HepG2 (cell line): ENCODE data around the gene SALL4. TPM values are rescaled to one million over a fixed set of nuclear protein-coding genes. Genes with fewer than 3 reads are reported as not detected.

Experiments used
- ATAC-seq: fragments of 200-7000 bp; cut with Tn5 transposase; 3 replicates; pipeline ENCODE4 v1.9.1; 2020; ENCODE audit warnings: mild to moderate bottlenecking, moderate library complexity
- BruUV-seq: library from RNA; stranded (reverse); fragments of 400-500 nt; replicated peaks from 2 replicates; lab custom pipeline; 2021; lab: Mats Ljungman, UMichigan
- CTCF ChIA-PET: fragments of 300-600 bp; formaldehyde crosslinking; extraction: SDS; loops from one replicate; lab custom pipeline; 2021; ENCODE audit warnings: low total read pairs, inconsistent platforms, low intra/inter-chr PET ratio; lab: Yijun Ruan, JAX
- POLR2A ChIA-PET: fragments of 350-600 bp; sonication (Branson Sonifier 250); formaldehyde crosslinking; loops from one replicate; lab custom pipeline; 2020; ENCODE audit warnings: antibody characterized with exemption, inconsistent platforms; lab: Yijun Ruan, JAX
- DNase-seq: peaks from one replicate; pipeline ENCODE4 v3.0.0-alpha.2; 2015; ENCODE audit warnings: low spot score
- FAIRE-seq: peaks from 3 replicates; lab custom pipeline; 2011; peaks lifted over from hg19 to GRCh38; lab: Jason Lieb, UNC
- H2AFZ ChIP-seq: one replicate; pipeline ENCODE4 v1.6.1; 2011; ENCODE audit warnings: low read length, inconsistent platforms
- H3K27ac ChIP-seq: fragments of 300-600 bp; 3 replicates; pipeline ENCODE4 v1.8.0; 2011; ENCODE audit warnings: mixed run types, mild to moderate bottlenecking, mixed read lengths, low read length, inconsistent platforms; ENCODE audit not compliant: insufficient read depth; ENCODE audit errors: extremely low read length
- H3K27me3 ChIP-seq, 2 experiments: fragments of 200-600 bp in 1 of 2; 2 replicates in 1 of 2; 3 replicates in 1 of 2; pipeline versions ENCODE4 v1.6.0 to v1.8.0; 2011; ENCODE audit warnings: low read length in 2 of 2, mild to moderate bottlenecking in 2 of 2, moderate library complexity in 2 of 2, inconsistent platforms in 1 of 2; ENCODE audit not compliant: insufficient read depth in 2 of 2, control insufficient read depth in 1 of 2
- H3K36me3 ChIP-seq, 2 experiments: fragments of 200-600 bp in 1 of 2; replicated peaks in 1 of 2; 2 replicates in 1 of 2; 3 replicates in 1 of 2; pipeline versions ENCODE4 v1.5.1 to v1.8.0; 2011; ENCODE audit warnings: low read length in 2 of 2, inconsistent platforms in 1 of 2; ENCODE audit not compliant: insufficient read depth in 2 of 2, control insufficient read depth in 1 of 2
- H3K4me1 ChIP-seq: 2 replicates; pipeline ENCODE4 v1.5.1; 2012; ENCODE audit warnings: low read length, inconsistent platforms; ENCODE audit not compliant: insufficient read depth
- H3K4me2 ChIP-seq: 2 replicates; pipeline ENCODE4 v1.6.0; 2011; ENCODE audit warnings: low read depth, low read length, inconsistent platforms
- H3K4me3 ChIP-seq, 3 experiments: fragments of 200-600 bp in 1 of 3; sonication (generic), shearing (Covaris generic) in 1 of 3; replicated peaks in 1 of 3; 2 replicates each; pipeline ENCODE4 v1.5.1; 2011 to 2016; ENCODE audit warnings: low read length in 3 of 3, inconsistent platforms in 2 of 3, low read depth in 2 of 3, mild to moderate bottlenecking in 2 of 3, control low read depth in 1 of 3, mixed read lengths in 1 of 3; ENCODE audit not compliant: insufficient read depth in 1 of 3
- H3K79me2 ChIP-seq: one replicate; pipeline ENCODE4 v1.6.1; 2011; ENCODE audit warnings: low read length, inconsistent platforms; ENCODE audit not compliant: insufficient read depth
- H3K9ac ChIP-seq: 2 replicates; pipeline ENCODE4 v1.6.0; 2011; ENCODE audit warnings: mild to moderate bottlenecking, low read depth, low read length, inconsistent platforms; ENCODE audit not compliant: insufficient read depth
- H3K9me3 ChIP-seq: 2 replicates; pipeline ENCODE4 v1.5.1; 2012; ENCODE audit warnings: mild to moderate bottlenecking, low read length
- H4K20me1 ChIP-seq: 2 replicates; pipeline ENCODE4 v1.6.0; 2011; ENCODE audit warnings: inconsistent platforms, mild to moderate bottlenecking, low read length, moderate library complexity; ENCODE audit not compliant: insufficient read depth
- FOXP1 ChIP-seq, 2 experiments: fragments of 450-650 bp in 1 of 2; IDR thresholded peaks; 2 replicates each; pipeline ENCODE4 v1.6.1; 2017 to 2018; ENCODE audit warnings: antibody characterized with exemption in 1 of 2
- HNRNPH1 ChIP-seq: fragments of 200-400 bp; formaldehyde crosslinking; optimal IDR thresholded peaks from 2 replicates; pipeline ENCODE3; 2017; ENCODE audit warnings: mild to moderate bottlenecking, low read depth, low read length
- KLF11 ChIP-seq: IDR thresholded peaks from 2 replicates; pipeline ENCODE4 v1.6.1; 2016; ENCODE audit warnings: missing compliant biosample characterization
- NBN ChIP-seq: fragments of 450-650 bp; conservative IDR thresholded peaks from 2 replicates; pipeline ENCODE4 v1.6.1; 2017
- NFRKB ChIP-seq: fragments of 450-650 bp; IDR thresholded peaks from 2 replicates; pipeline ENCODE4 v1.6.1; 2017
- PBX3 ChIP-seq: sonication (generic); formaldehyde crosslinking; IDR thresholded peaks from 2 replicates; pipeline ENCODE4 v1.8.1; 2023; ENCODE audit warnings: missing genetic modification reagents, inconsistent platforms, borderline replicate concordance
- PCBP2 ChIP-seq: fragments of 200-400 bp; formaldehyde crosslinking; optimal IDR thresholded peaks from 2 replicates; pipeline ENCODE3; 2018; ENCODE audit warnings: low read length, low read depth; ENCODE audit not compliant: poor library complexity, severe bottlenecking
- RBM39 ChIP-seq: fragments of 200-400 bp; formaldehyde crosslinking; IDR thresholded peaks from one replicate; pipeline ENCODE4 v1.6.1; 2018; ENCODE audit warnings: antibody characterized with exemption, mild to moderate bottlenecking, low read depth, low read length; ENCODE audit not compliant: poor library complexity, severe bottlenecking
- TP53 ChIP-seq: sonication (generic); formaldehyde crosslinking; conservative IDR thresholded peaks from 2 replicates; pipeline ENCODE4 v1.4.0; 2020; ENCODE audit warnings: missing genetic modification reagents
- YEATS4 ChIP-seq: sonication (generic); formaldehyde crosslinking; IDR thresholded peaks from 2 replicates; pipeline ENCODE4 v1.4.0; 2020; ENCODE audit warnings: missing genetic modification reagents, borderline replicate concordance
- ZBTB33 ChIP-seq: sonication (generic); formaldehyde crosslinking; IDR thresholded peaks from 2 replicates; pipeline ENCODE4 v1.4.0; 2020; ENCODE audit warnings: missing genetic modification reagents
- ZBTB42 ChIP-seq: sonication (generic); formaldehyde crosslinking; IDR thresholded peaks from 2 replicates; pipeline ENCODE4 v1.5.0; 2020; ENCODE audit warnings: mild to moderate bottlenecking, missing genetic modification reagents
- ZKSCAN1 ChIP-seq: fragments of 150-350 bp; IDR thresholded peaks from 2 replicates; pipeline ENCODE4 v1.6.1; 2014; ENCODE audit warnings: low read length
- ZNF136 ChIP-seq: sonication (generic); formaldehyde crosslinking; IDR thresholded peaks from 2 replicates; pipeline ENCODE4 v1.8.1; 2022; ENCODE audit warnings: low read depth, mild to moderate bottlenecking, moderate library complexity, missing genetic modification reagents
- ZNF367 ChIP-seq: sonication (generic); formaldehyde crosslinking; IDR thresholded peaks from 2 replicates; pipeline ENCODE4 v1.4.0; 2020; ENCODE audit warnings: missing genetic modification reagents, borderline replicate concordance
- ZNF44 ChIP-seq: sonication (generic); formaldehyde crosslinking; IDR thresholded peaks from 2 replicates; pipeline ENCODE4 v1.5.1; 2020; ENCODE audit warnings: mild to moderate bottlenecking, missing genetic modification reagents
- ZNF564 ChIP-seq: sonication (generic); formaldehyde crosslinking; IDR thresholded peaks from 2 replicates; pipeline ENCODE4 v1.8.1; 2023; ENCODE audit warnings: mild to moderate bottlenecking, missing genetic modification reagents
- ZNF784 ChIP-seq: sonication (generic); formaldehyde crosslinking; IDR thresholded peaks from 2 replicates; pipeline ENCODE4 v1.5.1; 2020; ENCODE audit warnings: missing genetic modification reagents, mild to moderate bottlenecking, borderline replicate concordance
- ZUFSP ChIP-seq: sonication (generic); formaldehyde crosslinking; IDR thresholded peaks from 2 replicates; pipeline ENCODE4 v1.9.0; 2021; ENCODE audit warnings: missing genetic modification reagents, mild to moderate bottlenecking, borderline replicate concordance
- WGBS: methylation state at CpG from one replicate; pipeline ENCODE4 v1.1.6; 2017; ENCODE audit warnings: low lambda C conversion rate; 5-methylcytosine and 5-hydroxymethylcytosine counted together
- in situ Hi-C: cut with HindIII; loops from 2 replicates; pipeline ENCODE4 v1.10.0; 2017; ENCODE audit warnings: low pct_unique_long_range_greater_than_20kb; ENCODE audit not compliant: extremely low pct_ligation_motif_present
- intact Hi-C: fragments of 100-400 bp; cut with micrococcal nuclease; formaldehyde crosslinking; loops from one replicate; pipeline ENCODE4 v1.10.0; 2022; ENCODE audit not compliant: unreplicated experiment
- polyA plus RNA-seq, 8 experiments: library from polyadenylated mRNA; depleted of rRNA in 3 of 8; stranded (reverse) in 7 of 8; unstranded in 1 of 8; fragments of >200 nt; fragmentation: Illumina TruSeq in 4 of 8; extraction: Trizol in 4 of 8; gene quantifications; 2 replicates each; pipeline versions ENCODE4 v1.2.1 to v1.2.3, GENCODE V29; 2011 to 2016; ENCODE audit warnings: low read depth in 4 of 8, missing spikeins in 1 of 8, mixed read lengths in 1 of 8; ENCODE audit not compliant: insufficient read depth in 1 of 8
- total RNA-seq, 5 experiments: library from RNA; depleted of rRNA; stranded (reverse); fragments of >200 nt; fragmentation: Illumina TruSeq; extraction: Trizol; gene quantifications; 2 replicates each; pipeline ENCODE4 v1.2.3, GENCODE V29; 2016; ENCODE audit warnings: low read depth in 1 of 5

SALL4 gene
- total and polyA plus RNA-seq, 2 of the 13 experiments (the other 11 are each of a cell fraction or from before 2014, with no cell fraction given) = 0.33 to 1.8 TPM

GRCh38 chr20:51772236-51772635 lies 30.1 kb downstream of the SALL4 start:
- 81% methylated on average over 4 of the region's 4 CpGs for WGBS
- no peak overlapping the region for H3K27ac ChIP-seq
- H3K4me2 ChIP-seq = no peak overlapping the region
- no peaks in the 10 kb centered on the region for H3K36me3 ChIP-seq
- H2AFZ ChIP-seq = no peak overlapping the region
- no peaks in the 10 kb centered on the region for H4K20me1 ChIP-seq
- no TSS peak for BruUV-seq
- ATAC-seq (no peak), FAIRE-seq (no peak), DNase-seq (no peak)
- in situ Hi-C loops = no loop called here
- H3K79me2 ChIP-seq = no peaks in the 10 kb centered on the region
- peaks cover 2 to 12% of the 10 kb centered on the region in 2 experiments; a peak in 3 of 5 replicates for H3K27me3 ChIP-seq
- POLR2A ChIA-PET = no interaction called here
- H3K4me3 ChIP-seq = no peak overlapping the region
- H3K9ac ChIP-seq = no peak overlapping the region
- CTCF ChIA-PET = no interaction called here
- no peaks in the 10 kb centered on the region for H3K9me3 ChIP-seq
- H3K4me1 ChIP-seq = peaks cover 21% of the 10 kb centered on the region
- intact Hi-C loops = no loop called here
- TF ChIP-seq RBM39 (no peak), ZKSCAN1 (no peak), ZNF136 (no peak), ZNF44 (CRISPR knock-in tag) (no peak), PCBP2 (no peak), ZUFSP (CRISPR knock-in tag) (no peak), ZBTB42 (CRISPR knock-in tag) (no peak), ZNF564 (CRISPR knock-in tag) (no peak), YEATS4 (no peak), FOXP1 (IDR thresholded peaks at IDR 0.05) (no peak), FOXP1 (CRISPR knock-in tag; IDR thresholded peaks at IDR 0.05) (no peak), NFRKB (no peak), ZNF784 (CRISPR knock-in tag) (no peak), ZNF367 (CRISPR knock-in tag) (no peak), PBX3 (CRISPR knock-in tag) (no peak), ZBTB33 (CRISPR knock-in tag) (no peak), KLF11 (CRISPR knock-in tag) (no peak), TP53 (CRISPR knock-in tag) (no peak), NBN (no peak), HNRNPH1 (no peak)
- TF ChIP-seq, all 625 proteins: peak for 0
